OCI-LY7 (cell line): ENCODE data around the gene DGAT2.

Experiments
- CTCF ChIP-seq: fragments of 200-600 bp; sonication (generic); conservative IDR thresholded peaks from 2 replicates; pipeline ENCODE4 v1.5.1; 2014; ENCODE audit warnings: mild to moderate bottlenecking, antibody characterized with exemption, low read length, moderate library complexity, mixed read lengths
- EZH2phosphoT487 ChIP-seq: fragments of 200-600 bp; sonication (generic); IDR thresholded peaks from 2 replicates; pipeline ENCODE4 v1.6.1; 2018; ENCODE audit warnings: low read depth, borderline replicate concordance, mild to moderate bottlenecking, mixed run types, antibody characterized with exemption, low read length, moderate library complexity, mixed read lengths

DNA sequence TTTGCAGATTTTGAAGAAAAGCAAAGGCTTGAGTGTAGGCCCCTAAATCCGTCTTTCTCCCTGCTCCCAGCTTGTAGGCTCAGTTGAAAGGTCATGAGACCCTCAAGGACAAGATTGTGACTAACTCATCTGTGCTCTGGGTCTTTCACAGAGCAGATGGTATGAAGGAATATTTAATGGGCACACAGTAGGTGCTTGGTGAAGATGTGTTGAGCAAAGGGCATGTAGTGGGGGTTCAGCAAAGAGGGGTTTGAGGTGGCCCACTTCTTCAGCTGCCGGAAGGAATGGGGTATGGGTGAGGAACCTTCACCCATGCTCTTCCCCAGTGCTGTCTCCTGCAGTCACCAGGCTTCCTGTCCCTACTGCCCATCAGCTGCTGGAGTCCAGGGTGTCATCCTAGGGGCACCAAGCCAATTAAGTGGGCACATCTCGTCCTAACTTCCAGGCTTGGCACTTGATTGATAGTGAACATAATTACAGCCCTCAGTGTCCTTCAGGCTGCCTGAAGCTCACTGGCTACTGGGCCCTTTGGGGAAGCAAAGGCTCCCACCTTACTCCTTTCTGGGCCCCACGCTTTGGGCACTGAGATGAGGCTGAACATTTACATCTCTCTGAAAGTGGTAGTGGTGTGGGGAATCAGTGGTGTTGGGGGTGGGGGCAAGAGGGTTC is 15.0 kb downstream of the DGAT2 start:
- TF ChIP-seq CTCF (no peak), EZH2phosphoT487 (no peak)
